NCI-H446 (cell line): ENCODE data around the gene WIPF2.

Experiments
- DNase-seq, 2 experiments: peaks; one replicate each; lab custom pipeline; 2025; lab: John Stamatoyannopoulos, UW

The WIPF2 gene

GRCh38 chr17:40313668-40314583, 94.8 kb downstream of the WIPF2 start:
- DNase-seq, result peak in 1 of 2 experiments; percentile 46

GRCh38 chr17:40314584-40314956, 95.5 kb downstream of the WIPF2 start:
- DNase-seq, result peak; percentile 31 to 86

DNA sequence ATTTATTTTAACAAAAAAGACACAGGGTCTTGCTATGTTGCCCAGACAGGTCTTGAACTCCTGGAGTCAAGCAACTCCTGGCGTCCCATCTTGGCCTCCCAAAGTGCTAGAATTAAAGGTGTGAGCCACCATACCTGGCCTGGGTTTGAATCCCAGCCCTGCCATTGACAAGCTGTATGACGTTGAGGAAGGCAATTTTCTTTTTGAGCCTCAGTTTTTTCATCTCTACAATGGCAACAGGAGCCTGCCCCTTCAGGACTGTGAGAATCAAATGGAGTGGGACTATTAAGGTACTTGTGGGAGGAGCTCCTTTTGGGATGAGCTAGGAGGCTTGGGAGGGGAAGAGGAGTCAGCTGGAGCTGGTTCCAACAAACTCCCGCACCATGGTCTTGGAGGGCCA, 96.1 kb downstream of the WIPF2 start:
- no peak for DNase-seq

DNA sequence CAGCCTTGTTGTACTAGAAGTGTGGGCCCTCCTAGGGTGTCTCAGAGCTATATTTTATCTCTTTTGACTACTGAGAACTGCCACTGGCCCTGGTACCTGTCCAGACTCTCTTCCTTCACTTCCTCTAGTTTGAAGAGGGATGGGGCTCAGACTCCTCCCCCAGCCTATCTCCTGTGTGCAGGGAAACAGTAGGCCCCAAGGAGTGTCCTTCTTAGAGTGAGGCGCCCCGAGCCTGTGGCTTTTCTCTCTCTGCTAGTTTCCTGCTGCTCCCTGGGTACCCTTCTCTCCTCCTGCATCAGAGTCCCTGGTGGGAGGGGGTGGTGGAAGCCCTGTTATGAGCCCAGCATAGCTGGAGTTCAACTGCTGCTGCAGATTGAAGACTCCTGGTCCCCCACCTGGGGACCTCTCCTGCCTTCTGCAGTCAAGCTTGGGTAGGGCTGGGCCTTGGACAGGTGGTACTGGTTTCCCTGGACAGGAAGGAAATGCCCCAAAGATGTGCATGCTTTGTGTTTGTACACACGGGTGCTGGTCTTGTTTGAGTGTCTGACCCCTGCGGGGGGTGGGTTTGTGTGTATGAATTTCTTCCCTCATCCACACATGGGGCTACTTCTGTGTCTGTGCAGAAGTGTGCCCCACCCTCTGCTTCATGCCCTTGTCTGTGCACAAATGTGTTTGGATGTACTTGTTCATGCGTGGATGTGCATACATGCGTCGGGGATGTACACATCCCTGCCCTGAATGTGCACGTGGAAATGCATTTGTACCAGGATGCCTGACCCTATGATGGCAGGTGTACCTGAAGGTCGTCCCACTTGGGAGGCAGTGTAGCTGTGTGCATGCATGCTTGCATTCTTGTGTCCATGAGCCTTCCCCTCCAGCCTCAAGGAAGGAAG, 96.8 kb downstream of the WIPF2 start:
- DNase-seq, result no peak

GRCh38 chr17:40316571-40317344, 97.7 kb downstream of the WIPF2 start:
- DNase-seq, result no peak

- peak in 1 of 2 experiments; percentile 21 for DNase-seq
Measured at GRCh38 chr17:40317345-40317873, 98.3 kb downstream of the WIPF2 start.

- DNase-seq, result peak; percentile 86 to 93
Measured at GRCh38 chr17:40317880-40318829, 99.1 kb downstream of the WIPF2 start.

DNA sequence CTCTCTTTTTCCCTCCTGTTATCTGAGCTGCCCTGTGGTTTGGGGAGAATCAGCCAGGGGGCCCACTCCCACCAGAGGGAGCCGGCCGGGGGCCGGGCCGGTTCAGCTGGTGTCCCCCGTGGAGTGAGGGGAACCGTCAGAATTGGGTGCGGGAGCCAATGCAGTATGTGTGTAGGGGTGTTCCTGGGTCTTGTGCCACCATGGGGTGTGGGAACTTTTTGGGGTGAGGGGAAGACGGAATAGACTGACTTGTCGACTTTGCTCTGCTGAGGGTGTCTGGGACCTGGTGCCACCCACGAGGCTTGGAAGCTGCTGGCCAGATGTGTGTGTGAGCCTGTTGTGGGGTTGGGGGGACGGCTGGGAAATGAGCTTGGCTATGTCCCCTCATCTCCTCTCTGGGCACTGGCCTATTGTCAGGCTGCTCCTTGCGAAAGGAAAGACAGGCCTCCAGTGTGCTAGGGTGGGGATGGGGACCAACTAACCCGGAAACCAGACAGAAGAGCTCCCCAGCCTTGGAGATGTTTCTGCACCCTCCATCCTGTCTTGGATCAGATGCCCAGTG, 99.8 kb downstream of the WIPF2 start:
- DNase-seq, result peak in 1 of 2 experiments; percentile 3

- no peak for DNase-seq
Measured at GRCh38 chr17:40319651-40320540, 100.8 kb downstream of the WIPF2 start.

- DNase-seq, result no peak
Measured at GRCh38 chr17:40320756-40321523, 101.8 kb downstream of the WIPF2 start.

- DNase-seq, result no peak
Measured at GRCh38 chr17:40321524-40321929, 102.4 kb downstream of the WIPF2 start.

- DNase-seq, result peak in 1 of 2 experiments; percentile 45
Measured at GRCh38 chr17:40321961-40322357, 102.9 kb downstream of the WIPF2 start.

- peak in 1 of 2 experiments; percentile 10 for DNase-seq
Measured at GRCh38 chr17:40322358-40323315, 103.5 kb downstream of the WIPF2 start.

DNA sequence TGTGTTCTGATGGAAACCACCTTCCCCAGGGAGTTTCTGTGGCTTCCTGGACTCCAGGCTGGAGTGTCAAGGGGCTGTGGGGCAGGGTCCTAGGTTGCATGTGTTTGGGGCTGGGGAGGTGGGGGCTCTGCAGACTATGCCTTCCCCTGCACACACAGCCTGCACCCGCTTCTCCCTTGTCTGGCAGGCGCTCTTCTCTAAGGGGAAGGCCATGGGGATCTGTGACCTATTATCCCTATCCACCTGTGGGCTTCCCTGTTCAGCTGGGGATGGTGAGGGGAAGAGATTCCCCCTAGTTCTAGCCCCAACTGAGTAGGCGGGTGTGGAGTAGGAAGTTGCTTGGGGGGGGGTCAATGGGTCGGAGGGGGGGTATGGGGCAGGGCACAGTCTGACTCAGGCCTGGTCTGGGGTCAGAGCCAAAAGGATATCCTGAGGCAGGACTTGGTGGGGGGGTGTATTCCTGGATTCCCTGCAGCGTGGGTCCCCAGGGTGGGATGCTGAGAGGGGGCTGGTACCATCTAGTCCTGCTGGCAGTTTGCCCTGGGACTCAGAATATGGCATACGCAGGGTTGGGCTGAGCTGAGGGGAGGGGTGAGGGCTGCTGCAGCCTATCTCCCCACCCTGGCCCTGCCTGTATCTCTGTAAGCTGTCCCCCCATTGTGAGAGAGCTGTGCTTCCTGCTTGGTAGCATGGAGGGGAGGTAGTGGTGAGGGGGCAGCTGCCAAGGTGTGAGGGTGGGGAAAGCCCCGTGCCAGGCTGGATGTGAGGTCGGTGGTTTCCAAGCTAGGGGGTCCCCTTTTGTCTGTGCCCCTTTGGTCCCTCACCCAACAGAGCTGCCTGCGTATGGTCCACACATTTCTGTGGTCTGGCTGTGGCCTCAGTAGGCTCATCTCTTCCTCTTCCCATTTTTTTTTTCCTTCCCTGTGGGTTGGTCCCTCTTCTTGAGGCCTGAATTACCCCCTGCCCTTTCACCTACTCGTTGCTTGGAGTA, 104.6 kb downstream of the WIPF2 start:
- DNase-seq, result peak in 1 of 2 experiments; percentile 24

- no peak for DNase-seq
Measured at GRCh38 chr17:40325156-40326013, 106.3 kb downstream of the WIPF2 start.
